ENCODE results near the gene FTSJ1.

The FTSJ1 gene

GRCh38 chrX:48467281-48467761, 8.7 kb upstream of the FTSJ1 start:
- Mint-ChIP-seq H3K27me3 (no peaks in the 10 kb centered on the region), H3K4me3 (peak overlapping the region; percentile 95), H3K9me3 (no peaks in the 10 kb centered on the region), H3K27ac (no peak overlapping the region), H3K4me1 (peaks cover 35% of the 10 kb centered on the region), H3K36me3 (peaks cover 24% of the 10 kb centered on the region)

DNA sequence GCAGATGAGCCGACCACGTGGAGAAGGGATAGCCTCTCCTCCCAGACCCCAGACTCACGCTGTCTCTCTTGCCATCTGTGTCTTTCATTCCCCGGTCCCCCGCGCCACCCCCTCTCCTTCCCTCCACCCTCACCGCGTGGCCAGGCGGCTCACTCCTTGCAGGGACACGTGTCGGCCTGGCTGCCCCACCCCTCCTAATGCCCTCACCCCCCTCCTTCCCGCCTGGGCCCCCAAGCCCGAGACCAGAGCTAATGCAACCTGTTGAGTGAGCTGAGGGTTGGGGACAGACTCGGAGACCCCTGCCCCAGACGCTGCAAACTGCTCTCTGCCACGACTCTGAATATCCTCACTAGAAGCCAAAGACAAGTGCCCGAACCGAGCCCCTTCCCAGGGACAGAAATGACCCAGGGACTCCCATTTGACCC, 7.7 kb upstream of the FTSJ1 start:
- Mint-ChIP-seq H3K27me3 (no peaks in the 10 kb centered on the region), H3K4me1 (peaks cover 35% of the 10 kb centered on the region), H3K4me3 (peak overlapping the region; percentile 95)

GRCh38 chrX:48468693-48469691, 7.0 kb upstream of the FTSJ1 start:
- Mint-ChIP-seq H3K4me1 (peaks cover 32% of the 10 kb centered on the region), H3K36me3 (peaks cover 18% of the 10 kb centered on the region), H3K9me3 (no peaks in the 10 kb centered on the region), H3K27me3 (no peaks in the 10 kb centered on the region), H3K27ac (peak overlapping the region; percentile 93), H3K4me3 (peak overlapping the region; percentile 95)

More for the DNA sequence above, 7.7 kb upstream of the FTSJ1 start:
- H3K36me3 Mint-ChIP-seq: peaks cover 20% of the 10 kb centered on the region
- no peaks in the 10 kb centered on the region for H3K9me3 Mint-ChIP-seq
- peak overlapping the region; percentile 93 for H3K27ac Mint-ChIP-seq

DNA sequence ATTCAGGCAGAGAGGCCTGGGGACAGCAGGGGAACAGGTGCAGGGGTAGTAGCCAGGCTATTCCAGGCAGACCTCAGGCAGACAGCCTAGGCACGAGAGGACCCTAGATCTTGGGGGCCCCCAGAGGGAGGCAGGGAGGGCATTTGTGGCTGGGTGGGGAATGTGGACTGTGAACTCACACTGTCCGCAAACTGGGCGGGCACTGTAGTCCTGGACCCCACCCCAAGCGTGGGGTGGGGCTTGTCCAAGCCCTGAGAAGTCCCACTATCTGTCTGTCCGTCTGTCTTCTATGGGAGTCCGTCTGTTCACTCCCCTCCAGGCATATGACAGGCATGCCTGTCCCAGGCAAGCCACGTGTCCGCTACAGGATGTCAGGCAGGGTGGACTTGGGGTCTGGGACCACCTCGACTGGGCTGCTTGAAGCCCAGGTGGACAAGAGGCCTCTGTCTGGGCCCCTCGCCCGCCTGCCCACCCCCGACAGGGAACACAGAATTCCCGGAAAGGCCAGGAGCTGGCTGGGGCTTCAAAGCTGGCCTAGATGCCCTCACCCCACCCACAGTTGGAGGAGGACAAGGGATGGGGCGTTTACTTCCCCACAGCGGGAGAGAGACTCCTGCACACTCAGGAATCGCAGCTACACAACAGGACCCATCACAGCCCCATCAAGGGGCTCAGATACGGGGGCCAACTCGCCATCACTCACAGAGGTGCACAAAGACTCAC, 5.7 kb upstream of the FTSJ1 start, which contains the start of gene SLC38A5:
Gene SLC38A5 (minus strand): TSS at position 151 of the 723 bp plus-strand sequence. CDS start 2,336 bp downstream, outside the sequence.
- no peaks in the 10 kb centered on the region for H3K9me3 Mint-ChIP-seq
- H3K27ac Mint-ChIP-seq: peak within 1 kb of the TSS; percentile 93
- H3K4me3 Mint-ChIP-seq: peak within 1 kb of the TSS; percentile 95
- peaks cover 27% of the 10 kb centered on the region for H3K4me1 Mint-ChIP-seq
- no peaks in the 10 kb centered on the region for H3K27me3 Mint-ChIP-seq
- peaks cover 13% of the 10 kb centered on the region for H3K36me3 Mint-ChIP-seq

- H3K4me3 Mint-ChIP-seq: no peak overlapping the region
- H3K36me3 Mint-ChIP-seq: peaks cover 9% of the 10 kb centered on the region
- H3K27me3 Mint-ChIP-seq: no peaks in the 10 kb centered on the region
- H3K4me1 Mint-ChIP-seq: peaks cover 22% of the 10 kb centered on the region
- H3K9me3 Mint-ChIP-seq: no peaks in the 10 kb centered on the region
- H3K27ac Mint-ChIP-seq: no peak overlapping the region
These were observed 5.2 kb upstream of the FTSJ1 start for GRCh38 chrX:48470833-48471118.

DNA sequence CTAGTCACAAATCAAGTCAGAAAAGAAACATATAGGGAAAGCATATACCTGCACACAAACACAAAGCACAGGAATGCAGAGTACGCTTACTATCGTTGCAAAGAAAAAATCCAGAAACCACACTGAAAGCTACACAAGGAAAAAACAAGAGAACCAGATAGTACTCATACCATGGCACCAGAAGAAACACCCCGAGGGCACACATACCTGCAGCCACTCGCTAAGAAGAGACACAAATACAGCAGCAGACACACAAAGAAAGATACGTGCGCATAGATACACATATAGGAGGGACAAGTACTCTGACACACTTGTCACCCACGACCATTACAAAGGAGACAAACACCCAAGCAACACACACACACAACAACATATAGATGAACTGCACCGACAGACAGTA, 4.5 kb upstream of the FTSJ1 start:
- H3K4me3 Mint-ChIP-seq: no peak overlapping the region
- H3K36me3 Mint-ChIP-seq: peaks cover 7% of the 10 kb centered on the region
- H3K9me3 Mint-ChIP-seq: no peaks in the 10 kb centered on the region
- H3K4me1 Mint-ChIP-seq: peaks cover 20% of the 10 kb centered on the region
- peak overlapping the region; percentile 61 for H3K27ac Mint-ChIP-seq
- no peaks in the 10 kb centered on the region for H3K27me3 Mint-ChIP-seq

DNA sequence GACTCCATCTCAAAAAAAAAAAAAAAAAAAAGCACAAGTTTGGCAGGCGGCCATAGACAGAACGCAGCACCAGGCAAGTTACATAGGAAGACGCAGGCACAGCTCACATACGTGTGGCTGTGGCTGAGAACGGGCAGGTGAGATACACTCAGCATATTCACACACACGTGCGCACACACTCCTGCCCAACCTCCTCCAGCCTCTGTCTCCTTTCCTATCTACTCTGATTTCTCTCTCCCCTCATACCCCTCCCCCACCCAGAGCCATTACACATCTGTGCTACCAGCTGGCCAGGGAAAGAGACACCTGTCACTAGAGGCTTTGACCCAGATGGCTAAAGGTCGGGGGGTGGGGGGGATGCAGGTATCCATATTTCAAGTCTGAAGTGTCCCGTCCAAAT, 3.8 kb upstream of the FTSJ1 start:
- H3K36me3 Mint-ChIP-seq: peaks cover 4% of the 10 kb centered on the region
- no peaks in the 10 kb centered on the region for H3K9me3 Mint-ChIP-seq
- no peak overlapping the region for H3K4me3 Mint-ChIP-seq
- H3K27ac Mint-ChIP-seq: no peak overlapping the region
- H3K27me3 Mint-ChIP-seq: no peaks in the 10 kb centered on the region
- H3K4me1 Mint-ChIP-seq: peaks cover 19% of the 10 kb centered on the region

DNA sequence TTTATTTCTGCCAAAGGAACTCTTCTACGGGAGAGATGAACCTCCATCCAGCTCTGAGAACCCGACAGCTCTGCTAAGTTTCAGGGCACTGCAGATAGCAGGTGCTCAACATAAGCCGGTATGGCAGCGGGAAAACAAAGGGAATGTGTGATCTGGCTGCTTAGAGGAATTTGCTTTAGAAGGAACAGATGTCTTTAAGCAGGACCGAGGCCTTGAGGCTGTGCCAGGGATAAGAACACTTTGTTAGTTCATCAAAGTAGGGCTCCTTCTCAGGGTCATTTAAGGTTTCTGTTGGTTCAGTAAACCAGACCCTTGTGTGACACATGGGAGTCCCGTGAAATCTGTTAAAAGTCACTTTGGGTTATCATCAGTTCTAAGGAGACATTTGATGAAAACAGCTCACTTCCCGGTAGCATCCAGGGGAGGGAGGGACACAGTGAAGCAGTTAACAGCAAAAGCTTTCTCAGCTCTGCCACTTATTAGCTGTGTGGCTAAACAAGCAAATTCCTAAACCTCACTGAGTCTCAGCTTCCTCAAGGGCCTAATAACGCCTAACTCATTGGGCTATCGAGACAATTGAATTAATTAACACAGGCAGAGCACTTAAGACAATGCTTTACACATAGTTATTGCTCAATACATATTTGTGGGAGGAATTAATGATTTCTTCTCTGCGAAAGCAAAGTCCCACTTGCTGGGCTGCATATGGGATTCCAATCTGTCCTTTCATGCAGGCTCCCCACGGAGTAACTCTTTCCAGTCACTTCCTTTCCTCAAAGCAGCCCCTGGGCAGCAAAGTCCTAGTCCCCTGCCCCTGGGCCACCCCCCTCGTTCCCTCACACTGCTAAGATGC, 2.9 kb upstream of the FTSJ1 start:
- no peaks in the 10 kb centered on the region for H3K9me3 Mint-ChIP-seq
- no peaks in the 10 kb centered on the region for H3K27me3 Mint-ChIP-seq
- H3K4me1 Mint-ChIP-seq: peaks cover 25% of the 10 kb centered on the region
- no peak overlapping the region for H3K27ac Mint-ChIP-seq
- peaks cover 5% of the 10 kb centered on the region for H3K36me3 Mint-ChIP-seq
- H3K4me3 Mint-ChIP-seq: no peak overlapping the region

- Mint-ChIP-seq H3K4me1 (peaks cover 27% of the 10 kb centered on the region), H3K36me3 (peaks cover 6% of the 10 kb centered on the region), H3K4me3 (no peak overlapping the region), H3K27ac (no peak overlapping the region), H3K27me3 (no peaks in the 10 kb centered on the region), H3K9me3 (no peaks in the 10 kb centered on the region)
These were observed 2.4 kb upstream of the FTSJ1 start for GRCh38 chrX:48473704-48473990.

GRCh38 chrX:48474127-48474526, 1.9 kb upstream of the FTSJ1 start:
- Mint-ChIP-seq H3K4me3 (no peak overlapping the region), H3K27me3 (no peaks in the 10 kb centered on the region), H3K9me3 (no peaks in the 10 kb centered on the region), H3K4me1 (peaks cover 27% of the 10 kb centered on the region), H3K36me3 (peaks cover 7% of the 10 kb centered on the region), H3K27ac (no peak overlapping the region)

DNA sequence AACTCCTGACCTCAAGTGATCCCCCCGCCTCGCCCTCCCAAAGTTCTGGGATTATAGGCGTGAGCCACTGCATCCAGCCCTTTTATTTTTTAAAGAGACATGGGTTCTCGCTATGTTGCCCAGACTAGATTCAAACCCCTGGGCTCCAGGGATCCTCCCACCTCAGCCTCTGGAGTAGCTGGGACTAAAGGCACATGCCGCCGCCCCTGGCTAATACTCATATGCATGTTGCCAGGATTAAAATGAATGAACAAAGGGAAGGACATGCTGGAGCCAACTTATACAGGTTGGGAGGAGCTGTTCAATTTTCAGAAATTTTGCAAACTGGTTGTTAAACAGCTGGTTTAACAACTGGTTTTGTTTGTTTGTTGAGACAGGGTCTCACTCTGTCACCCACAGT, 1.4 kb upstream of the FTSJ1 start:
- Mint-ChIP-seq H3K27ac (no peak overlapping the region), H3K9me3 (no peaks in the 10 kb centered on the region), H3K4me3 (no peak overlapping the region), H3K4me1 (peaks cover 23% of the 10 kb centered on the region), H3K36me3 (peaks cover 8% of the 10 kb centered on the region), H3K27me3 (no peaks in the 10 kb centered on the region)

- H3K27me3 Mint-ChIP-seq: no peaks in the 10 kb centered on the region
- H3K27ac Mint-ChIP-seq: peak overlapping the region; percentile 63
- H3K36me3 Mint-ChIP-seq: peaks cover 10% of the 10 kb centered on the region
- peaks cover 22% of the 10 kb centered on the region for H3K4me1 Mint-ChIP-seq
- no peaks in the 10 kb centered on the region for H3K9me3 Mint-ChIP-seq
- peak overlapping the region; percentile 96 for H3K4me3 Mint-ChIP-seq
These were observed 703 bp upstream of the FTSJ1 start for GRCh38 chrX:48475296-48475695.

GRCh38 chrX:48476919-48477318, 920 bp downstream of the FTSJ1 start:
- Mint-ChIP-seq H3K27ac (peak overlapping the region; percentile 63), H3K36me3 (peaks cover 14% of the 10 kb centered on the region), H3K9me3 (no peaks in the 10 kb centered on the region), H3K4me1 (peaks cover 27% of the 10 kb centered on the region), H3K4me3 (peak overlapping the region; percentile 96), H3K27me3 (no peaks in the 10 kb centered on the region)

- peaks cover 27% of the 10 kb centered on the region for H3K4me1 Mint-ChIP-seq
- H3K36me3 Mint-ChIP-seq: peaks cover 14% of the 10 kb centered on the region
- no peaks in the 10 kb centered on the region for H3K27me3 Mint-ChIP-seq
- H3K27ac Mint-ChIP-seq: peak overlapping the region; percentile 76
- H3K4me3 Mint-ChIP-seq: peak overlapping the region; percentile 96
- H3K9me3 Mint-ChIP-seq: no peaks in the 10 kb centered on the region
These were observed 2.2 kb downstream of the FTSJ1 start for GRCh38 chrX:48477960-48478755.

GRCh38 chrX:48478806-48479205, 2.8 kb downstream of the FTSJ1 start:
- Mint-ChIP-seq H3K36me3 (peaks cover 14% of the 10 kb centered on the region), H3K4me1 (peaks cover 27% of the 10 kb centered on the region), H3K27me3 (no peaks in the 10 kb centered on the region), H3K9me3 (no peaks in the 10 kb centered on the region), H3K27ac (peak overlapping the region; percentile 76), H3K4me3 (no peak overlapping the region)

Measured in activated naive CD4-positive, alpha-beta T cell treated with anti-CD3 and anti-CD28 coated beads, Interleukin-2, amount 50 U/mL, for 24 hours (primary cell).